ENCODE data around the gene DLEC1. TPM values are rescaled to one million over a fixed set of nuclear protein-coding genes. Genes with fewer than 3 reads are reported as not detected.

DLEC1 gene
- total and polyA plus RNA-seq, 2 of the 4 experiments (the other 2 are of a cell fraction), result 0.03 TPM; not detected in 1

GRCh38 chr3:38147421-38147820 lies 108.4 kb downstream of the DLEC1 start:
- Histone ChIP-seq H3K27me3 (ENCODE audit: control insufficient read depth, insufficient read depth, low read length) (no peaks in the 10 kb centered on the region), H3K36me3 (ENCODE audit: control insufficient read depth, insufficient read depth, low read length) (no peaks in the 10 kb centered on the region), H3K18ac (ENCODE audit: low read depth, low read length) (no peak overlapping the region), H2AK5ac (ENCODE audit: low read depth, low read length) (no peak overlapping the region), H2BK20ac (ENCODE audit: low read depth, low read length) (no peak overlapping the region), H3K4ac (ENCODE audit: low read depth, low read length) (no peak overlapping the region), H3K4me2 (ENCODE audit: low read depth, low read length) (no peak overlapping the region), H2BK120ac (ENCODE audit: low read depth, low read length) (no peak overlapping the region), H3K27ac (ENCODE audit: insufficient read depth, low read length) (no peak overlapping the region), H3K9me3 (ENCODE audit: control insufficient read depth, insufficient read depth, low read length) (peaks cover 3% of the 10 kb centered on the region; the same call in 1 of the 2 replicates), H4K20me1 (ENCODE audit: insufficient read depth, low read length) (no peaks in the 10 kb centered on the region), H2AK9ac (replicated peaks; ENCODE audit: low read depth, low read length, poor library complexity) (no peak overlapping the region), H4K91ac (ENCODE audit: insufficient read depth, low read depth, low read length) (no peak overlapping the region), H4K5ac (ENCODE audit: low read depth, low read length) (no peak overlapping the region), H4K8ac (ENCODE audit: low read depth in 2 of 2, low read length in 2 of 2) (no peak overlapping the region), H2BK5ac (ENCODE audit: low read depth, low read length, poor library complexity, severe bottlenecking) (no peak overlapping the region), H3K9ac (ENCODE audit: low read depth, low read length) (no peak overlapping the region), H3K9me1 (ENCODE audit: insufficient read depth, low read length) (no peaks in the 10 kb centered on the region), H3K14ac (replicated peaks; ENCODE audit: low read depth, low read length) (no peak overlapping the region), H3K4me1 (ENCODE audit: control insufficient read depth, insufficient read depth, low read length) (no peaks in the 10 kb centered on the region), H3K79me1 (ENCODE audit: low read depth in 1 of 2, low read length in 2 of 2) (no peaks in the 10 kb centered on the region), H2AFZ (replicated peaks; ENCODE audit: low read length, poor library complexity) (no peak overlapping the region), H3K23ac (ENCODE audit: low read depth, low read length) (no peak overlapping the region), H3K4me3 (ENCODE audit: insufficient read depth, low read depth, low read length) (no peak overlapping the region), H3K56ac (ENCODE audit: extremely low read depth, insufficient read depth, low read length) (no peak overlapping the region), H2BK15ac (ENCODE audit: low read depth, low read length) (no peak overlapping the region)
- TF ChIP-seq NFE2L2 (IDR thresholded peaks at IDR 0.05; ENCODE audit: low read depth, low read length) (no peak), FOS (IDR thresholded peaks at IDR 0.05; ENCODE audit: low read depth, low read length) (no peak)
- dilution Hi-C loops (cut with HindIII; ENCODE audit: low sequenced_read_pairs, unreplicated experiment) (no loop called here), intact Hi-C loops (cut with micrococcal nuclease) (no loop called here), in situ Hi-C loops (cut with MboI; ENCODE audit: low sequenced_read_pairs) (no loop called here)
- no CpG with 5 or more reads among the region's 3 CpGs for WGBS, 2 experiments (ENCODE audit: extremely low coverage in 2 of 2, insufficient read length in 1 of 2)
- ChIA-PET POLR2A (ENCODE audit: unreplicated experiment) (no interaction called here), CTCF (no interaction called here)
- DNase-seq, result no peak
- ATAC-seq (ENCODE audit: low read depth), result no peak
- no TSS peak for BruUV-seq (replicated peaks)
